Measurements from ENCODE around the gene CELSR3. TPM values are rescaled to one million over a fixed set of nuclear protein-coding genes. Genes with fewer than 3 reads are reported as not detected.
A peak's percentile ranks its signal among the peaks of the same experiment; 100 is the strongest.

The CELSR3 gene
- total RNA-seq, 1 experiment from 2014 or later, result 35.4 TPM

- peaks cover 7% of the 10 kb centered on the region for H3K4me1 Mint-ChIP-seq (ENCODE audit: low read depth, unreplicated experiment)
- ChIA-PET CTCF (no interaction called here), POLR2A (no interaction called here)
- Histone ChIP-seq H3K4me1 (0 out of 2 replicates have a peak, but pooled peaks cover 5% of the 10 kb centered on the region), H3K36me3 (ENCODE audit: control insufficient read depth, insufficient read depth, low read length) (peaks cover 11% of the 10 kb centered on the region), H3K27me3 (replicated peaks; ENCODE audit: control insufficient read depth, insufficient read depth, low read length) (no peaks in the 10 kb centered on the region), H3K9me3 (no peaks in the 10 kb centered on the region), H3K4me3 (ENCODE audit: low read depth, low read length) (no peak overlapping the region)
- no peak overlapping the region for H3K27ac Mint-ChIP-seq (ENCODE audit: unreplicated experiment)
- H3K9me3 Mint-ChIP-seq (ENCODE audit: unreplicated experiment), result no peaks in the 10 kb centered on the region
- no peak for DNase-seq
- no TSS peak for BruUV-seq (replicated peaks)
- intact Hi-C loops (cut with micrococcal nuclease; ENCODE audit: unreplicated experiment), result no loop called here
- no peak overlapping the region for H3K4me3 Mint-ChIP-seq (ENCODE audit: unreplicated experiment)
- peaks cover 90% of the 10 kb centered on the region for H3K36me3 Mint-ChIP-seq (ENCODE audit: insufficient read depth, unreplicated experiment)
- no peak for TF ChIP-seq CTCF (IDR thresholded peaks at IDR 0.05; ENCODE audit: insufficient read depth in 1 of 2, low read depth in 1 of 2, low read length in 1 of 2, severe bottlenecking in 1 of 2, unreplicated experiment in 1 of 2)
- no peaks in the 10 kb centered on the region for H3K27me3 Mint-ChIP-seq (ENCODE audit: insufficient read depth, unreplicated experiment)
Observed at GRCh38 chr3:48692551-48692950, 29.9 kb upstream of the CELSR3 start.

DNA sequence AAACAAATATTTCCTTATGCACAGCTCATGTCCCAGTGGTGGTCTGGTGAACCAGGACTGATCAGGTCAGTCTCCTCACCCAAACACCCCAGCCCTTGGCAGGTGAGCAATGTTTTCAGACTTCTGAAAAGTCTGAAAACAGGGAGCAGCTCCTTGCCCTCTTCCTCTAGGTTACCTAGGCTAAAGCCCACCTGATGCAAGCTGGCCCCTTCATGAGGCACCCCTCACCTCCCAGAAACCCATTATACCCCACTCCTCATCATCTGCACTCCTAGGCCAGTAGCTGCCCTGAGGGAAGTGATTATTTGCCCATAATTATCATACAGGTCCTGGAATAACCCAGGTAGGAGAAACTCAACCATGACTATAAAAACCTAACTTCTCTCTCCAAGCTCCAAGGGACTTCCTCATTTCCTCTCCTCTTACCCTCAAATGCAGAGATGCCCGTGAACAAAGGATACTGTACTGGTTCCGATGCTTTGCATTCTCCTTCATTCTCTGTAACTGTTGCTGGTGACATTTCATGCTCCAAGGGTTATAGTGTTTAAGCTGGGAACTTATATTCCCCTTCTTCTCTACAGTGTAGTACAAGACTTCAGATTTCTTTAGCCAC lies 28.3 kb upstream of the CELSR3 start:
- no peak for DNase-seq
- no peaks in the 10 kb centered on the region for H3K4me1 ChIP-seq
- no peak for TF ChIP-seq CTCF (IDR thresholded peaks at IDR 0.05; ENCODE audit: insufficient read depth in 1 of 2, low read depth in 1 of 2, low read length in 1 of 2, severe bottlenecking in 1 of 2, unreplicated experiment in 1 of 2)
- peaks cover 7% of the 10 kb centered on the region for H3K4me1 Mint-ChIP-seq (ENCODE audit: low read depth, unreplicated experiment)
- no peaks in the 10 kb centered on the region for H3K27me3 Mint-ChIP-seq (ENCODE audit: insufficient read depth, unreplicated experiment)
- H3K36me3 ChIP-seq (ENCODE audit: control insufficient read depth, insufficient read depth, low read length), result peaks cover 11% of the 10 kb centered on the region
- H3K9me3 Mint-ChIP-seq (ENCODE audit: unreplicated experiment), result no peaks in the 10 kb centered on the region
- no peak overlapping the region for H3K4me3 ChIP-seq (ENCODE audit: low read depth, low read length)
- no TSS peak for BruUV-seq (replicated peaks)
- peaks cover 96% of the 10 kb centered on the region for H3K36me3 Mint-ChIP-seq (ENCODE audit: insufficient read depth, unreplicated experiment)
- no peak overlapping the region for H3K4me3 Mint-ChIP-seq (ENCODE audit: unreplicated experiment)
- ChIA-PET CTCF (interaction anchor here (0.6 kb wide), 1 partner anchor 1569 kb away, joined by 3 read pairs; no protein-coding TSS in a partner anchor), POLR2A (interaction anchor here (0.7 kb wide), 1 partner anchor 1142 kb away, joined by 11 read pairs; no protein-coding TSS in a partner anchor)
- intact Hi-C loops (cut with micrococcal nuclease; ENCODE audit: unreplicated experiment), result no loop called here
- H3K27me3 ChIP-seq (replicated peaks; ENCODE audit: control insufficient read depth, insufficient read depth, low read length), result no peaks in the 10 kb centered on the region
- no peaks in the 10 kb centered on the region for H3K9me3 ChIP-seq
- peak overlapping the region; percentile 50 for H3K27ac Mint-ChIP-seq (ENCODE audit: unreplicated experiment)

GRCh38 chr3:48689384-48689783 lies 26.7 kb upstream of the CELSR3 start:
- Mint-ChIP-seq H3K4me3 (ENCODE audit: unreplicated experiment) (no peak overlapping the region), H3K36me3 (ENCODE audit: insufficient read depth, unreplicated experiment) (peaks cover 99% of the 10 kb centered on the region), H3K9me3 (ENCODE audit: unreplicated experiment) (no peaks in the 10 kb centered on the region), H3K27ac (ENCODE audit: unreplicated experiment) (no peak overlapping the region), H3K4me1 (ENCODE audit: low read depth, unreplicated experiment) (peaks cover 5% of the 10 kb centered on the region), H3K27me3 (ENCODE audit: insufficient read depth, unreplicated experiment) (no peaks in the 10 kb centered on the region)
- Histone ChIP-seq H3K36me3 (ENCODE audit: control insufficient read depth, insufficient read depth, low read length) (peaks cover 9% of the 10 kb centered on the region), H3K4me3 (ENCODE audit: low read depth, low read length) (no peak overlapping the region), H3K27me3 (replicated peaks; ENCODE audit: control insufficient read depth, insufficient read depth, low read length) (no peaks in the 10 kb centered on the region), H3K9me3 (no peaks in the 10 kb centered on the region), H3K4me1 (peaks cover 5% of the 10 kb centered on the region)
- intact Hi-C loops (cut with micrococcal nuclease; ENCODE audit: unreplicated experiment), result loop anchor here (10.0 kb wide), 1 partner anchor 265 kb away; no protein-coding TSS in a partner anchor
- TF ChIP-seq CTCF (IDR thresholded peaks at IDR 0.05; ENCODE audit: insufficient read depth in 1 of 2, low read depth in 1 of 2, low read length in 1 of 2, severe bottlenecking in 1 of 2, unreplicated experiment in 1 of 2), result no peak
- no peak for DNase-seq
- POLR2A ChIA-PET, result no interaction called here
- CTCF ChIA-PET, result no interaction called here
- no TSS peak for BruUV-seq (replicated peaks)

Measured in Caco-2 (cell line).